Epithelial cell of esophagus (primary cell): Measurements from ENCODE around the gene POMT2.

Source experiments
- DNase-seq: peaks from one replicate; pipeline ENCODE4 v3.0.0; 2010; ENCODE audit warnings: low read depth
- H3K4me3 ChIP-seq: 2 replicates; pipeline ENCODE4 v1.5.1; 2011; ENCODE audit warnings: mild to moderate bottlenecking, low read length, control low read depth
- CTCF ChIP-seq: IDR thresholded peaks from 2 replicates; pipeline ENCODE4 v1.5.1; 2011; ENCODE audit warnings: low read depth, mild to moderate bottlenecking, low read length, control low read depth, inconsistent platforms; ENCODE audit not compliant: insufficient read depth; ENCODE audit errors: missing control alignments

Gene POMT2

GRCh38 chr14:77238356-77238755 lies 82.3 kb downstream of the POMT2 start:
- no peak for TF ChIP-seq CTCF

GRCh38 chr14:77236814-77237213 lies 83.9 kb downstream of the POMT2 start:
- TF ChIP-seq CTCF = no peak
- H3K4me3 ChIP-seq = no peak overlapping the region
- DNase-seq = no peak

More at GRCh38 chr14:77238356-77238755, 82.3 kb downstream of the POMT2 start:
- H3K4me3 ChIP-seq = no peak overlapping the region
- no peak for DNase-seq

- TF ChIP-seq CTCF = no peak
- no peak overlapping the region for H3K4me3 ChIP-seq
- DNase-seq = no peak
Observed at GRCh38 chr14:77231721-77232120, 89.0 kb downstream of the POMT2 start.

- no peak overlapping the region for H3K4me3 ChIP-seq
- DNase-seq = no peak
- no peak for TF ChIP-seq CTCF
Observed at GRCh38 chr14:77230914-77231313, 89.8 kb downstream of the POMT2 start.

- DNase-seq = no peak
- H3K4me3 ChIP-seq = no peak overlapping the region
- peak; percentile 8 for TF ChIP-seq CTCF
Observed at GRCh38 chr14:77228056-77228455, 92.6 kb downstream of the POMT2 start.

- no peak overlapping the region for H3K4me3 ChIP-seq
- TF ChIP-seq CTCF = no peak
- no peak for DNase-seq
Observed at GRCh38 chr14:77225892-77226557, 94.7 kb downstream of the POMT2 start.

GRCh38 chr14:77225254-77225653 lies 95.4 kb downstream of the POMT2 start:
- no peak for TF ChIP-seq CTCF
- DNase-seq = no peak
- no peak overlapping the region for H3K4me3 ChIP-seq
